IPS-15b (cell line): ENCODE data around the gene CNTN1.
A peak's percentile ranks its signal among the peaks of the same experiment; 100 is the strongest.

ENCODE experiments used
- H3K27me3 ChIP-seq: one replicate; pipeline ENCODE4 v1.6.1; 2013; ENCODE audit warnings: low read length; ENCODE audit not compliant: control insufficient read depth, insufficient read depth
- H3K36me3 ChIP-seq: one replicate; pipeline ENCODE4 v1.6.1; 2013; ENCODE audit warnings: low read length; ENCODE audit not compliant: control insufficient read depth, insufficient read depth
- H3K4me1 ChIP-seq: one replicate; pipeline ENCODE4 v1.6.1; 2013; ENCODE audit warnings: mild to moderate bottlenecking, low read length; ENCODE audit not compliant: control insufficient read depth, insufficient read depth
- H3K4me3 ChIP-seq: one replicate; pipeline ENCODE4 v1.5.1; 2013; ENCODE audit warnings: low read depth, low read length
- H3K9ac ChIP-seq: one replicate; pipeline ENCODE4 v1.6.1; 2013; ENCODE audit warnings: low read depth, mild to moderate bottlenecking, low read length
- H3K9me3 ChIP-seq: one replicate; pipeline ENCODE4 v1.6.1; 2013; ENCODE audit warnings: mild to moderate bottlenecking, low read length; ENCODE audit not compliant: control insufficient read depth, insufficient read depth

Gene CNTN1

DNA sequence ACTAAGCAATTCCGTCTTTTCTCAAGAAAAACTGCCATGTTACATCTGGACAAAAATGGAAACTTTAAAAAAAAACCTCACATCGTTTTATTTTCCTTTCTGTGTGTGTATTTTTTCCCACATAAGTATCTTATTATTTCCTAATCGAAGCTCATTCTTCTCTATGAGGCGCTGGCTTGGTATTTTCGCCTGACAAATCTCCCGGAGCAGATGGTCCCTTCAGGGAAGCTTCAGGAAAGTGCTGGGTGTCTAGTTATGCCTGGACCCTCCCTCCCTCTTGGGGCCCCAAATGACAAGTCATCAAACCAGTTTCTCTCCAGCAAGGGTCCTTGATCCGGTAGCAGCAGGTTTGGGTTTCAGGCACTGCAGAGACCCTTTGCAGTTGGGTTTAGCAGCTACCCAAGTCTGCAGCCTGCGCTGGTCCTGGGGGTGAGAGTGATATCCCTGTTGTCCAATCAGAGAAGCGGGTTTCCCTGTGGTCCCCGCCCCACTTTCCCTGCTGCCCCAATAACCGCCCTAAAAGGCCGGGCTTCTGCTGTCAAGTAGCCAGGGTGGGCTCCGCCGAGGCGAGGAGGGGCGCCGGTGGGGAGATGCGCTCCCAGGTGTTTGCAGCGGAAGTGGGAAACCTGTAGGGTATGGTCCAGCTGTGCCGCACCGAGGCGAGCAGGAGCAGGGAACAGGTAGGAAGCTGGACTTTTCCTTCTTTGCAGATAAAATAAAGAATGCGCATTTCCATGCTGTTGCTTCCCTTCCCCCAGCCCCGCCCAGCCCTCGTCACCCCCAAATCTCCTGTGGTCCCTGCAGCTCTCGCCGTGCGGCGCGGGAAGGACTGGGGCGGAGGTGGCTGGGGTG is at the start of gene CNTN1:
Gene CNTN1 (plus strand): TSS at position 527 of the 852 bp plus-strand sequence.
- Histone ChIP-seq H3K9ac (no peak within 1 kb of the TSS), H3K4me1 (peaks cover 10% of the 10 kb centered on the region), H3K27me3 (peaks cover 2% of the 10 kb centered on the region), H3K36me3 (no peaks in the 10 kb centered on the region), H3K9me3 (no peaks in the 10 kb centered on the region), H3K4me3 (peak within 1 kb of the TSS; percentile 84)

DNA sequence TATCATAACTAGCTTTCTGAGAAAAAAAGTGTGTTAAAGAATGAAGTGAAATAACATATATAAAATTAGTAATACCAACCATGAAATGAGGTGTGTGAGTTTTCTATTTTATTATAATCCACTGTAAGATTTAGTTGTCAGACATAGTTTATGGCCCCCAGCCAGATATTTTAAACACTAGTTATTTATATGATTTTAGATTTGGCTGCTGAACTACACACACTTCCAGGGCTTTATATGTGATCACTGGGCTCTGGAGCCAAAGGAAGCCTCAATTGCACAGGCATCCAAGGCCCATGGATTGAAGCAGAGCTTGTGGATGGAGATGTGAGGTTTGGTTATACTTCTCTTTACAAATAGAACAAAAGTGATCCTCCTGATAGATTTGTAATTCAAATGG is 48.7 kb upstream of the CNTN1 start:
- peaks cover 10% of the 10 kb centered on the region for H3K9me3 ChIP-seq
- H3K27me3 ChIP-seq, result no peaks in the 10 kb centered on the region
- H3K4me3 ChIP-seq, result no peak overlapping the region
- no peak overlapping the region for H3K9ac ChIP-seq
- H3K36me3 ChIP-seq, result no peaks in the 10 kb centered on the region
- H3K4me1 ChIP-seq, result peaks cover 9% of the 10 kb centered on the region

GRCh38 chr12:40643976-40644375 is 48.3 kb upstream of the CNTN1 start:
- Histone ChIP-seq H3K4me1 (peaks cover 9% of the 10 kb centered on the region), H3K9ac (no peak overlapping the region), H3K36me3 (no peaks in the 10 kb centered on the region)

DNA sequence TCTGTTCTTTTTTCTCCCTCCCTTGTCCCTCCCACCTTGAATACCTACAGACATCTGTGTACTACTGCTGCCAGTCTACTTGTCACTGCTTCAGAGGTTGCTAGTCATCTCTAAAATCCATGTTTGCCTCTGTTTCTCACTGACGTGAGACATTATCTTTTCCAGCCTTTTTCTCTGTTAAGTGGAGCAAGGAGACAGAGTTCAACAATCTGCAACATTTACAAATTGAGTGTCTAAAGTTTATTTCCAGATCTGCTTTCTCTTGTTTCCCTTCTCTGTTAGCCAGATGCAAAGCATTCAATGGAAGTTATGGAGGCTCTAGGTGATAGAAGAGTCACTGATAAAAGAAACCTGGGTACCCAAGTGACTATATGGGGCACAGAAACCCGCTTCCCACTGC is 47.5 kb upstream of the CNTN1 start:
- H3K27me3 ChIP-seq, result no peaks in the 10 kb centered on the region
- peaks cover 12% of the 10 kb centered on the region for H3K4me1 ChIP-seq
- H3K36me3 ChIP-seq, result no peaks in the 10 kb centered on the region
- H3K4me3 ChIP-seq, result no peak overlapping the region
- H3K9me3 ChIP-seq, result peaks cover 10% of the 10 kb centered on the region
- H3K9ac ChIP-seq, result no peak overlapping the region

More at GRCh38 chr12:40643976-40644375, 48.3 kb upstream of the CNTN1 start:
- Histone ChIP-seq H3K9me3 (peaks cover 10% of the 10 kb centered on the region), H3K4me3 (no peak overlapping the region), H3K27me3 (no peaks in the 10 kb centered on the region)

DNA sequence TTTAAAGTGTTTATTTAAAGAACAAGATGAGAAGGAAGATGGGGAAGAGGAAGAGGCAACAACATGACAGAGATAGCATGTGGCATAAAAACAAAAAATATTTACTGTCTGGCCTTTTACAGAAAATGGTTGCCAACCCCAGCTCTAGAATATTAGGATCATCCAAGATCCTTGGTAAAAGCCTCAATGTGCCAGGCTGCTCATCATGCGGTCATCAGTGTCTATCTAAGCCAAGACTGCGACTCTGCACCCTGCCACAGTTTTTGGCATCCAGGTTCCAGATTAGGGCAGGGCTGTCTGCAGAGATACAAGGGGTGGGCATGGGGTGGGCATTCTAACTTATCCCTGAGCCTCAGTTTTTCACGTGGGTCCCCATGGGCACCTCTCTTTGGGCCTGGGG is 46.9 kb upstream of the CNTN1 start:
- peaks cover 10% of the 10 kb centered on the region for H3K9me3 ChIP-seq
- peaks cover 16% of the 10 kb centered on the region for H3K4me1 ChIP-seq
- H3K9ac ChIP-seq, result no peak overlapping the region
- no peaks in the 10 kb centered on the region for H3K27me3 ChIP-seq
- H3K36me3 ChIP-seq, result no peaks in the 10 kb centered on the region
- no peak overlapping the region for H3K4me3 ChIP-seq

GRCh38 chr12:40646456-40646855 is 45.8 kb upstream of the CNTN1 start:
- Histone ChIP-seq H3K4me1 (peaks cover 18% of the 10 kb centered on the region), H3K9me3 (peaks cover 13% of the 10 kb centered on the region), H3K36me3 (no peaks in the 10 kb centered on the region), H3K4me3 (no peak overlapping the region), H3K9ac (no peak overlapping the region), H3K27me3 (no peaks in the 10 kb centered on the region)

DNA sequence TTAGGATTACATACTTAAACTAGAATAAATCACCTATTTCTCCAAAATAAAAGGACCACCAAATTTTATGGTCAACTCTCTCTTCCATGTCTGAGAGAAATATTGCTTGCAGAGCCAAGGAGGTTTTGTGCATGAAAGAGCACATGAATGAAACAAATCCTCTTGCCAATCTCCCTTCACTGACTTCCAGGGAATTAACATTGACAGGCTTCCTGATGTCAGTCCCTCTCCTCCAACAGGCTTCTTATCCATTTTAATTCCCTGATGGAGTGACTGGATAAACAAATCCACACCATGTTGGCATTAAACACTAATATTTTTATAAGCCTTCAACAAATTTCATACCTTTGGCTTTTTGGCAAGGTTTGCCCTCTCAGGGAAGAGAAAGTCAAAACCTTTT is 45.3 kb upstream of the CNTN1 start:
- Histone ChIP-seq H3K27me3 (no peaks in the 10 kb centered on the region), H3K9me3 (peaks cover 15% of the 10 kb centered on the region), H3K4me3 (no peak overlapping the region), H3K9ac (no peak overlapping the region), H3K36me3 (no peaks in the 10 kb centered on the region), H3K4me1 (peaks cover 18% of the 10 kb centered on the region)

GRCh38 chr12:40647651-40648050 is 44.6 kb upstream of the CNTN1 start:
- Histone ChIP-seq H3K9me3 (peaks cover 12% of the 10 kb centered on the region), H3K4me1 (peaks cover 18% of the 10 kb centered on the region), H3K27me3 (no peaks in the 10 kb centered on the region), H3K36me3 (no peaks in the 10 kb centered on the region), H3K4me3 (no peak overlapping the region), H3K9ac (no peak overlapping the region)

DNA sequence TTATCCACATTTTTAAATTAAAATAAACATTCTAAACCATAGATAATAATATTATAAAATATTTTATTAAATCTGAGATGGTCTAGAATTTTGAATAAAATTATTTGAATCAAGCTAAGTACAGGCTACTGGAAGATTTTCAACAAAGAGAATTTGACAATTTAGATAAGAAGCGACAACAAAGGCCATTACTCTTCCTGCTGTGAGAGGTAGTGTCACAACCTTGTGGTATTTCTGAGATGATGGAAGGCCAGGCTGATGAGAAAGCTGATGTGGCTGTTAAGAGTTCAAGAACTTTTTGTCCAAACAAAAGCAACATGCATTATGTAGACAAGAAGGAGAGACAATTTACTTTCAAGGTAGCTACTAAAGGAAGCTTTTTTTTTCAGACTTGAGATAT is 43.7 kb upstream of the CNTN1 start:
- Histone ChIP-seq H3K9me3 (peaks cover 5% of the 10 kb centered on the region), H3K36me3 (no peaks in the 10 kb centered on the region), H3K4me3 (no peak overlapping the region), H3K27me3 (no peaks in the 10 kb centered on the region), H3K4me1 (peaks cover 18% of the 10 kb centered on the region), H3K9ac (no peak overlapping the region)

DNA sequence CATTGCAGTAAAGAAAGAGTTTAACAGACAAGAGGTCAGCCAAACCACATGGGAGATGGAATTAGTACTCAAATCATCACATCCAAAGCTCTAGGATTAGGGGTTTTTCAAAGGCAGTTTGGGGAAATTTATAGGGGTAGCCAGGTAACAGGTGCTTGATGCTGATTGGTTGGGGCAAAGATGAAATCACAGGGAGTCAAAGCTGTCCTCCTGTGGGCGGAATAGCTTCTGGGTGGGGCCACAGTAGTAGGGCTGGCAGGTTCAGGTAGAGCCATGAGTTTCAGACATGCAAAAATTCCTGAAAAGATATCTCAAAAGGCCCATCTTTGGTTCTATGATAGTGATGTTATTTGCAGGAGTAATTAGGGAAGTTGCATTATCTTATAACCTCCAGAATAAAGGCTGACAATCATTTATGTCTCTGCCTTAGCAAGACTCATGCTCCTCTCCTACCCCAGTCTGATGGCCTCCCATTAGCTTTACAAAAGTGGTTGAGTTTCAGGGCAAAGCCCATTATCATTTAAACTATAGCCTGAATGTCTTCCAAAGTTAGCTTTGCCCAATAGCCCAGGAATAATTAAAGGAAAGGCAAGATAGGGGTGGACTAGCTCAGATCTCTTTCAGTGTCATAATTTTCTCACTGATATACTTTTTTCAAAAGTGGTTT is 42.1 kb upstream of the CNTN1 start:
- Histone ChIP-seq H3K4me1 (peaks cover 18% of the 10 kb centered on the region), H3K9me3 (peaks cover 5% of the 10 kb centered on the region), H3K36me3 (no peaks in the 10 kb centered on the region), H3K9ac (no peak overlapping the region), H3K27me3 (no peaks in the 10 kb centered on the region), H3K4me3 (no peak overlapping the region)

GRCh38 chr12:40655451-40655850 is 36.8 kb upstream of the CNTN1 start:
- Histone ChIP-seq H3K4me3 (no peak overlapping the region), H3K9me3 (peaks cover 5% of the 10 kb centered on the region), H3K27me3 (no peaks in the 10 kb centered on the region), H3K9ac (no peak overlapping the region), H3K4me1 (peaks cover 2% of the 10 kb centered on the region), H3K36me3 (no peaks in the 10 kb centered on the region)

DNA sequence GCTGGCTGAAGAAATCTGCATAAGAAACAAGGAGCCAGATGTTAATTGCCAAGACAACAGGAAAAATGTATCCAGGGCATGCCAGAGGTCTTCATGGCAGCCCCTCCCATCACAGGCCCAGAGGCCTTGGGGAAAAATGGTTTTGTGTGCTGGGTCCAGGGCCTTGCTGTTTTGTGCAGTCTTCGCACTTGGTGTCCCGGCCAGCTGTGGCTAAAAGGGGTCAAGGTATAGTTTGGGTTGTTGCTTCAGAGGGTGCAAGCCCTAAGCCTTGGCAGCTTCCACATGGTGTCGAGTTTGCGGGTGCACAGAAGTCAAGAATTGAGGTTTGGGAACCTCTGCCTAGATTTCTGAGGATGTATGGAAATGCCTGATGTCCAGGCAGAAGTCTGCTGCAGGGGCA is 29.9 kb upstream of the CNTN1 start:
- Histone ChIP-seq H3K27me3 (no peaks in the 10 kb centered on the region), H3K9ac (no peak overlapping the region), H3K36me3 (no peaks in the 10 kb centered on the region), H3K4me3 (no peak overlapping the region), H3K9me3 (no peaks in the 10 kb centered on the region), H3K4me1 (no peaks in the 10 kb centered on the region)
